A549 (cell line): ENCODE results near the gene ACKR1. TPM values are rescaled to one million over a fixed set of nuclear protein-coding genes. Genes with fewer than 3 reads are reported as not detected.
A peak's percentile ranks its signal among the peaks of the same experiment; 100 is the strongest.

ENCODE experiments used
- ATAC-seq, 2 experiments: fragments of 200-7000 bp in 1 of 2; fragments of >200 bp in 1 of 2; cut with Nextera tagmentation in 1 of 2; cut with Tn5 transposase in 1 of 2; 3 replicates each; pipeline versions ENCODE4 v1.8.0 to v1.9.1; 2018 to 2020; ENCODE audit warnings: mild to moderate bottlenecking in 1 of 2, moderate library complexity in 1 of 2
- CTCF ChIA-PET: fragments of 300-600 bp; sonication (Branson Sonifier 250); formaldehyde crosslinking; extraction: SDS; loops from one replicate; lab custom pipeline; 2021; ENCODE audit warnings: antibody characterized with exemption, inconsistent platforms; lab: Yijun Ruan, JAX
- POLR2A ChIA-PET: fragments of 350-600 bp; formaldehyde crosslinking; extraction: SDS; loops from one replicate; lab custom pipeline; 2021; ENCODE audit warnings: antibody characterized with exemption, inconsistent platforms; lab: Yijun Ruan, JAX
- DNase-seq, 2 experiments: peaks; one replicate each; pipeline versions ENCODE4 v3.0.0 to v3.0.0-alpha.2; 2011 to 2016; ENCODE audit warnings: low read depth in 1 of 2, low spot score in 1 of 2
- FAIRE-seq: peaks from 2 replicates; lab custom pipeline; 2011; peaks lifted over from hg19 to GRCh38; lab: Jason Lieb, UNC
- H3K27ac ChIP-seq, 2 experiments: fragments of >200 bp; sonication (Bioruptor Twin); formaldehyde crosslinking; 3 replicates each; pipeline ENCODE4 v1.5.1; 2016 to 2017
- H3K4me1 ChIP-seq: fragments of >200 bp; sonication (Bioruptor Twin); formaldehyde crosslinking; 3 replicates; pipeline ENCODE4 v1.6.1; 2016
- H3K4me2 ChIP-seq: fragments of >200 bp; sonication (Bioruptor Twin); formaldehyde crosslinking; 3 replicates; pipeline ENCODE4 v1.6.1; 2016
- H3K4me3 ChIP-seq: fragments of >200 bp; sonication (Bioruptor Twin); formaldehyde crosslinking; 3 replicates; pipeline ENCODE4 v1.5.1; 2016
- H3K9me3 ChIP-seq: fragments of >200 bp; sonication (Bioruptor Twin); formaldehyde crosslinking; 3 replicates; pipeline ENCODE4 v1.6.1; 2016
- CBX2 ChIP-seq: fragments of 200-600 bp; sonication (generic); IDR thresholded peaks from 2 replicates; pipeline ENCODE4 v1.6.1; 2016; ENCODE audit warnings: low read depth, mild to moderate bottlenecking, borderline replicate concordance
- EP300 ChIP-seq, 2 experiments: fragments of >200 bp; sonication (Bioruptor Twin); formaldehyde crosslinking; IDR thresholded peaks; 2 replicates in 1 of 2; 3 replicates in 1 of 2; pipeline ENCODE4 v1.6.1; 2016 to 2017
- FOSB ChIP-seq: fragments of 250-450 bp; sonication (Bioruptor Pico); IDR thresholded peaks from 2 replicates; pipeline ENCODE4 v1.5.0; 2020; ENCODE audit warnings: mild to moderate bottlenecking, moderate library complexity
- FOSL2 ChIP-seq, 2 experiments: fragments of 450-650 bp in 1 of 2; fragments of >200 bp in 1 of 2; sonication (Bioruptor Twin) in 1 of 2; formaldehyde crosslinking; IDR thresholded peaks; 2 replicates each; pipeline versions ENCODE4 v1.5.0 to v1.6.1; 2016 to 2020; ENCODE audit warnings: mild to moderate bottlenecking in 1 of 2, moderate library complexity in 1 of 2
- HDAC2 ChIP-seq: fragments of 200-600 bp; sonication (generic); IDR thresholded peaks from 2 replicates; pipeline ENCODE4 v1.6.1; 2016
- HEYL ChIP-seq: fragments of 250-450 bp; sonication (Bioruptor Pico); IDR thresholded peaks from 2 replicates; pipeline ENCODE4 v1.8.0; 2021; ENCODE audit warnings: mild to moderate bottlenecking, moderate library complexity
- HOXB5 ChIP-seq: fragments of 250-450 bp; sonication (Bioruptor Pico); IDR thresholded peaks from 2 replicates; pipeline ENCODE4 v1.5.0; 2020; ENCODE audit warnings: mild to moderate bottlenecking, moderate library complexity
- JUN ChIP-seq, 2 experiments: fragments of >200 bp; sonication (Bioruptor Twin); formaldehyde crosslinking; IDR thresholded peaks; 2 replicates in 1 of 2; 3 replicates in 1 of 2; pipeline ENCODE4 v1.6.1; 2016 to 2017
- KDM1A ChIP-seq: fragments of 200-600 bp; sonication (generic); IDR thresholded peaks from 2 replicates; pipeline ENCODE4 v1.6.1; 2016; ENCODE audit warnings: low read depth, mild to moderate bottlenecking
- PHF8 ChIP-seq: fragments of 200-600 bp; sonication (generic); IDR thresholded peaks from 2 replicates; pipeline ENCODE4 v1.6.1; 2016; ENCODE audit warnings: low read depth, mild to moderate bottlenecking, antibody characterized with exemption, moderate library complexity, borderline replicate concordance
- POLR2A ChIP-seq: IDR thresholded peaks from 2 replicates; pipeline ENCODE4 v1.6.1; 2012; ENCODE audit warnings: mild to moderate bottlenecking, low read length
- POLR2AphosphoS2 ChIP-seq: conservative IDR thresholded peaks from 2 replicates; pipeline ENCODE4 v1.6.1; 2012; ENCODE audit warnings: low read length, improper control_type of control experiment, inconsistent platforms
- RAD21 ChIP-seq, 2 experiments: fragments of >200 bp in 1 of 2; sonication (Bioruptor Twin) in 1 of 2; formaldehyde crosslinking in 1 of 2; IDR thresholded peaks in 1 of 2; conservative IDR thresholded peaks in 1 of 2; 2 replicates in 1 of 2; 3 replicates in 1 of 2; pipeline ENCODE4 v1.6.1; 2012 to 2018; ENCODE audit warnings: inconsistent platforms in 1 of 2
- RARB ChIP-seq: fragments of 250-450 bp; sonication (Bioruptor Pico); IDR thresholded peaks from 2 replicates; pipeline ENCODE4 v1.8.0; 2021; ENCODE audit warnings: mild to moderate bottlenecking, moderate library complexity
- SMC3 ChIP-seq: fragments of >200 bp; sonication (Bioruptor Twin); formaldehyde crosslinking; IDR thresholded peaks from 3 replicates; pipeline ENCODE4 v1.6.1; 2018; ENCODE audit warnings: inconsistent platforms
- TP53 ChIP-seq: fragments of 250-450 bp; sonication (Bioruptor Pico); IDR thresholded peaks from 2 replicates; pipeline ENCODE4 v1.5.0; 2021; ENCODE audit warnings: mild to moderate bottlenecking, moderate library complexity
- ZNF302 ChIP-seq: fragments of 250-450 bp; sonication (Bioruptor Pico); IDR thresholded peaks from 2 replicates; pipeline ENCODE4 v1.9.0; 2021; ENCODE audit warnings: inconsistent platforms, mild to moderate bottlenecking, moderate library complexity
- ZSCAN20 ChIP-seq: fragments of 250-450 bp; sonication (Bioruptor Pico); IDR thresholded peaks from 2 replicates; pipeline ENCODE4 v1.8.0; 2022; ENCODE audit warnings: mild to moderate bottlenecking, moderate library complexity
- WGBS: methylation state at CpG from one replicate; pipeline ENCODE4 v1.1.6; 2017; ENCODE audit errors: missing lambda C conversion rate; 5-methylcytosine and 5-hydroxymethylcytosine counted together
- polyA minus RNA-seq: library from RNA; depleted of rRNA, polyadenylated mRNA; stranded (reverse); fragments of >200 nt; gene quantifications from 2 replicates; pipeline ENCODE4 v1.2.3, GENCODE V29; 2011; rRNA and poly(A)+ RNA removed
- polyA plus RNA-seq, 4 experiments: library from polyadenylated mRNA; depleted of rRNA in 3 of 4; stranded (reverse); fragments of >200 nt; fragmentation: RNase III in 1 of 4; extraction: RNeasy Plus Mini Kit Qiagen cat#74134 plus additional on column Dnase treatment in 1 of 4; gene quantifications; 2 replicates in 3 of 4; 3 replicates in 1 of 4; pipeline ENCODE4 v1.2.3, GENCODE V29; 2011 to 2017
- TF ChIP-seq, protein P1 (sequence below): IDR thresholded peaks from 2 replicates; pipeline ENCODE4 v1.6.1; 2012; ENCODE audit warnings: low read depth, borderline replicate concordance
- TF ChIP-seq, protein P2 (sequence below): fragments of >200 bp; sonication (Bioruptor Twin); formaldehyde crosslinking; IDR thresholded peaks from 3 replicates; pipeline ENCODE4 v1.6.1; 2016
- TF ChIP-seq, protein P3 (sequence below): fragments of >200 bp; sonication (Bioruptor Twin); formaldehyde crosslinking; IDR thresholded peaks from 2 replicates; pipeline ENCODE4 v1.6.1; 2016
- TF ChIP-seq, protein P4 (sequence below): IDR thresholded peaks from 2 replicates; pipeline ENCODE4 v1.6.1; 2012
- TF ChIP-seq, protein P5 (sequence below): fragments of 150-350 bp; IDR thresholded peaks from 2 replicates; pipeline ENCODE4 v1.6.1; 2014; ENCODE audit warnings: low read depth, mild to moderate bottlenecking, low read length
- TF ChIP-seq, protein P6 (sequence below): fragments of >200 bp; sonication (Bioruptor Twin); formaldehyde crosslinking; IDR thresholded peaks from 3 replicates; pipeline ENCODE4 v1.5.1; 2016

ACKR1 gene, protein sequence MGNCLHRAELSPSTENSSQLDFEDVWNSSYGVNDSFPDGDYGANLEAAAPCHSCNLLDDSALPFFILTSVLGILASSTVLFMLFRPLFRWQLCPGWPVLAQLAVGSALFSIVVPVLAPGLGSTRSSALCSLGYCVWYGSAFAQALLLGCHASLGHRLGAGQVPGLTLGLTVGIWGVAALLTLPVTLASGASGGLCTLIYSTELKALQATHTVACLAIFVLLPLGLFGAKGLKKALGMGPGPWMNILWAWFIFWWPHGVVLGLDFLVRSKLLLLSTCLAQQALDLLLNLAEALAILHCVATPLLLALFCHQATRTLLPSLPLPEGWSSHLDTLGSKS
- polyA plus RNA-seq (2011; rRNA removed) (not detected in 2 replicates), polyA plus RNA-seq (2017; fragmentation: RNase III; extraction: RNeasy Plus Mini Kit Qiagen cat#74134 plus additional on column Dnase treatment) (not detected in 3 replicates), polyA minus RNA-seq (not detected in 2 replicates)
- polyA plus RNA-seq (2012; cell fraction: cytosol; rRNA removed): not detected in 2 replicates
- polyA plus RNA-seq (2012; cell fraction: nucleus; rRNA removed): 0.04 TPM in 1 of 2 replicates, not detected in the other

DNA sequence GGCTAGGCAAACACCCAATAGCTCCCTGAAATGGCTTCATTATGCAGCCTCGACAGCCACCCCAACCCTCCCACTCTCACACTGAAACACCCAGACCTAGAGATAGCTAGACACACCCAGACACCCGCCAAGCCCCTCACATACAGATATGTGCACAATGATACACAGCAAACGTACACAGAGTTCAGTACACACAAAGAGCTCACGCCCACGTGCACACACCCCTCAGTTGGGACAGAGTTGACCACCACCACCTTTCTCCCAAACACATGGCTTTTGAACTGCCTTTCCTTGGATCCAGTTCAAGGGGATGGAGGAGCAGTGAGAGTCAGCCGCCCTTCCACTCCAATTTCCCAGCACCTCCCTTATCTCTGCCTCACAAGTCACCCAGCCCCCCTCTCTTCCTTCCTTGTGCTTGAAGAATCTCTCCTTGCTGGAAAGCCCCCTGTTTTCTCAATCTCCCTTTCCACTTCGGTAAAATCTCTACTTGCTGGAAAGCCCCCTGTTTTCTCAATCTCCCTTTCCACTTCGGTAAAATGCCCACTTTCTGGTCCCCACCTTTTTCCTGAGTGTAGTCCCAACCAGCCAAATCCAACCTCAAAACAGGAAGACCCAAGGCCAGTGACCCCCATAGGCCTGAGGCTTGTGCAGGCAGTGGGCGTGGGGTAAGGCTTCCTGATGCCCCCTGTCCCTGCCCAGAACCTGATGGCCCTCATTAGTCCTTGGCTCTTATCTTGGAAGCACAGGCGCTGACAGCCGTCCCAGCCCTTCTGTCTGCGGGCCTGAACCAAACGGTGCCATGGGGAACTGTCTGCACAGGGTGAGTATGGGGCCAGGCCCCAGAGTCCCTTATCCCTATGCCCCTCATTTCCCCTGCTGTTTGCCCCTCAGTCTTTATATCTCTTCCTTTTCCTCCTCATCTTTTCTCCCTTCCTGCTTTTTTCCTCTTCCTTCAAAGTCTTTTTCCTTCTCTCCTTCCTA, at the start of gene ACKR1:
Gene ACKR1 (plus strand): TSS at position 715 of the 981 bp plus-strand sequence. CDS start 85 bp downstream, at position 800.
- no peak within 1 kb of the TSS for H3K4me2 ChIP-seq
- H3K4me1 ChIP-seq: no peaks in the 10 kb centered on the region
- ATAC-seq: no peak
- H3K9me3 ChIP-seq: no peaks in the 10 kb centered on the region
- POLR2A ChIA-PET: no interaction called here
- TF ChIP-seq KDM1A: no peak
- TF ChIP-seq, protein P1, sequence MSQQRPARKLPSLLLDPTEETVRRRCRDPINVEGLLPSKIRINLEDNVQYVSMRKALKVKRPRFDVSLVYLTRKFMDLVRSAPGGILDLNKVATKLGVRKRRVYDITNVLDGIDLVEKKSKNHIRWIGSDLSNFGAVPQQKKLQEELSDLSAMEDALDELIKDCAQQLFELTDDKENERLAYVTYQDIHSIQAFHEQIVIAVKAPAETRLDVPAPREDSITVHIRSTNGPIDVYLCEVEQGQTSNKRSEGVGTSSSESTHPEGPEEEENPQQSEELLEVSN: no peak
- TF ChIP-seq, protein P2, sequence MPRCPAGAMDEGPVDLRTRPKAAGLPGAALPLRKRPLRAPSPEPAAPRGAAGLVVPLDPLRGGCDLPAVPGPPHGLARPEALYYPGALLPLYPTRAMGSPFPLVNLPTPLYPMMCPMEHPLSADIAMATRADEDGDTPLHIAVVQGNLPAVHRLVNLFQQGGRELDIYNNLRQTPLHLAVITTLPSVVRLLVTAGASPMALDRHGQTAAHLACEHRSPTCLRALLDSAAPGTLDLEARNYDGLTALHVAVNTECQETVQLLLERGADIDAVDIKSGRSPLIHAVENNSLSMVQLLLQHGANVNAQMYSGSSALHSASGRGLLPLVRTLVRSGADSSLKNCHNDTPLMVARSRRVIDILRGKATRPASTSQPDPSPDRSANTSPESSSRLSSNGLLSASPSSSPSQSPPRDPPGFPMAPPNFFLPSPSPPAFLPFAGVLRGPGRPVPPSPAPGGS: no peak
- TF ChIP-seq HDAC2: no peak
- no peak for TF ChIP-seq FOSL2 (IDR thresholded peaks at IDR 0.05)
- TF ChIP-seq FOSL2 (CRISPR knock-in tag; IDR thresholded peaks at IDR 0.05): no peak
- TF ChIP-seq, protein P3, sequence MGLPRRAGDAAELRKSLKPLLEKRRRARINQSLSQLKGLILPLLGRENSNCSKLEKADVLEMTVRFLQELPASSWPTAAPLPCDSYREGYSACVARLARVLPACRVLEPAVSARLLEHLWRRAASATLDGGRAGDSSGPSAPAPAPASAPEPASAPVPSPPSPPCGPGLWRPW: no peak
- no peak for TF ChIP-seq POLR2AphosphoS2
- TF ChIP-seq, protein P4, sequence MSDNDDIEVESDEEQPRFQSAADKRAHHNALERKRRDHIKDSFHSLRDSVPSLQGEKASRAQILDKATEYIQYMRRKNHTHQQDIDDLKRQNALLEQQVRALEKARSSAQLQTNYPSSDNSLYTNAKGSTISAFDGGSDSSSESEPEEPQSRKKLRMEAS: no peak
- no peak for TF ChIP-seq CBX2
- no peak for TF ChIP-seq FOSB (CRISPR knock-in tag)
- no peak for TF ChIP-seq EP300 (IDR thresholded peaks at IDR 0.05)
- no peak for TF ChIP-seq SMC3
- TF ChIP-seq JUN (IDR thresholded peaks at IDR 0.05): no peak
- TF ChIP-seq HEYL (CRISPR knock-in tag): no peak
- TF ChIP-seq, all 56 proteins: peak for 0
- CTCF ChIA-PET: interaction anchor here (1.2 to 12.4 kb wide), 7 partner anchors 6 to 71 kb away, joined by 4 to 186 read pairs (median 31); no protein-coding TSS in a partner anchor
- no peak for DNase-seq
- FAIRE-seq: no peak
- Histone ChIP-seq H3K27ac (no peak within 1 kb of the TSS), H3K4me3 (no peak within 1 kb of the TSS)
- 38% methylated on average over 12 of the region's 13 CpGs for WGBS

DNA sequence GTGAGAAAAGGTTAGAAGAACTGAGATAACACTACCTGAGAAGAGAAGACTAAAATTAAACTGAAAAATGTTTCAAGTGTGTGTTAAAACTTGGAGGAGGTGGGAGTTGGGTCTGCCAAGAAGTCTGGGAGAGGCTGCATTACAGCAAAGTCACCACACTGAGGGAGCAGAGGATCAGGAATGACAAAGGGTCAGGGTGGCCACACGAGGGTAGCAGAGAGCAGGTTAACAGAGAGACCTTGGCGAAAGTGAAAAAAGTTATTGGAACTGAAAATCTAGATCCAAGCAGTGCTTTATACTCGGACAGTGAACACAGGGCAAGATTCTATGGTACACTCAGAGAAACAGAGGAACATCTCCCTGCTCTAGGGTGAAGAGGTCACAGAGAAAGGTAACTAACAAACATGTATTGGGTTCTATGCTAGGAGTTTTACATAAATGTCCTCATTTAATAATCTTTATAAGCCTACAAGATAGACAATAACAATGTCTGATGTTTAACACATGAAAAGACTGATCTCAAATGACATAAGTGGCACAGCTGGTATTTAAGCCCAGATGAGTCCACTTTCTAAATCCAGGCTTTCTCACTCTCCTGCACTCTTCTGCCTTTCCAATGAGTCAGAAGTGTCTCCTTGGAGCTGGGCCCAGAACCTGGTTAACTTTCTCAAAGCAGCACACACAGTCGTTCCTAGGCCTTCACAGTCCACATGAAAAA, 43.5 kb upstream of the ACKR1 start:
- H3K9me3 ChIP-seq: no peaks in the 10 kb centered on the region
- FAIRE-seq (peak; percentile 96), DNase-seq (peak; percentile 61 to 77), ATAC-seq (peak; percentile 98 to 100)
- 0 out of 6 replicates have a peak overlapping the region, but pooled peaks of 1 of the 2 experiments have one; percentile 31 for H3K27ac ChIP-seq
- ChIA-PET CTCF (interaction anchor here (0.6 to 6.0 kb wide), 46 partner anchors 9 to 854 kb away, joined by 3 to 106 read pairs (median 4); partner anchors contain the start of genes DUSP23 and FCER1A), POLR2A (interaction anchor here (1.0 kb wide), 1 partner anchor 37 kb away, joined by 3 read pairs; no protein-coding TSS in a partner anchor)
- peaks cover 8% of the 10 kb centered on the region for H3K4me1 ChIP-seq
- H3K4me2 ChIP-seq: peak overlapping the region; percentile 62
- no peak overlapping the region for H3K4me3 ChIP-seq
- 1% methylated on average over 4 of the region's 4 CpGs for WGBS
- TF ChIP-seq ZNF302 (CRISPR knock-in tag) (no peak), RARB (CRISPR knock-in tag) (no peak), PHF8 (no peak), CBX2 (no peak), TP53 (CRISPR knock-in tag) (no peak), ZSCAN20 (no peak), FOSL2 (IDR thresholded peaks at IDR 0.05) (0 out of 2 replicates have a peak, but pooled peaks have one; percentile 29), FOSL2 (CRISPR knock-in tag; IDR thresholded peaks at IDR 0.05) (no peak), RAD21 (conservative IDR thresholded peaks at IDR 0.05 in 1 of 2, IDR thresholded peaks at IDR 0.05 in 1 of 2) (peak; percentile 99 to 100), POLR2A (no peak), HOXB5 (no peak)
- TF ChIP-seq, protein P5, sequence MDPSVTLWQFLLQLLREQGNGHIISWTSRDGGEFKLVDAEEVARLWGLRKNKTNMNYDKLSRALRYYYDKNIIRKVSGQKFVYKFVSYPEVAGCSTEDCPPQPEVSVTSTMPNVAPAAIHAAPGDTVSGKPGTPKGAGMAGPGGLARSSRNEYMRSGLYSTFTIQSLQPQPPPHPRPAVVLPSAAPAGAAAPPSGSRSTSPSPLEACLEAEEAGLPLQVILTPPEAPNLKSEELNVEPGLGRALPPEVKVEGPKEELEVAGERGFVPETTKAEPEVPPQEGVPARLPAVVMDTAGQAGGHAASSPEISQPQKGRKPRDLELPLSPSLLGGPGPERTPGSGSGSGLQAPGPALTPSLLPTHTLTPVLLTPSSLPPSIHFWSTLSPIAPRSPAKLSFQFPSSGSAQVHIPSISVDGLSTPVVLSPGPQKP: no peak
- TF ChIP-seq, protein P6, sequence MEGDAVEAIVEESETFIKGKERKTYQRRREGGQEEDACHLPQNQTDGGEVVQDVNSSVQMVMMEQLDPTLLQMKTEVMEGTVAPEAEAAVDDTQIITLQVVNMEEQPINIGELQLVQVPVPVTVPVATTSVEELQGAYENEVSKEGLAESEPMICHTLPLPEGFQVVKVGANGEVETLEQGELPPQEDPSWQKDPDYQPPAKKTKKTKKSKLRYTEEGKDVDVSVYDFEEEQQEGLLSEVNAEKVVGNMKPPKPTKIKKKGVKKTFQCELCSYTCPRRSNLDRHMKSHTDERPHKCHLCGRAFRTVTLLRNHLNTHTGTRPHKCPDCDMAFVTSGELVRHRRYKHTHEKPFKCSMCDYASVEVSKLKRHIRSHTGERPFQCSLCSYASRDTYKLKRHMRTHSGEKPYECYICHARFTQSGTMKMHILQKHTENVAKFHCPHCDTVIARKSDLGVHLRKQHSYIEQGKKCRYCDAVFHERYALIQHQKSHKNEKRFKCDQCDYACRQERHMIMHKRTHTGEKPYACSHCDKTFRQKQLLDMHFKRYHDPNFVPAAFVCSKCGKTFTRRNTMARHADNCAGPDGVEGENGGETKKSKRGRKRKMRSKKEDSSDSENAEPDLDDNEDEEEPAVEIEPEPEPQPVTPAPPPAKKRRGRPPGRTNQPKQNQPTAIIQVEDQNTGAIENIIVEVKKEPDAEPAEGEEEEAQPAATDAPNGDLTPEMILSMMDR: peak; percentile 100
- TF ChIP-seq, protein P2: no peak
